SU-DHL-6 (cell line): ENCODE measurements around the gene VIM.
"Not testable (repeated sequence)": the region's sequence is repeated elsewhere in the genome, so short reads cannot be mapped to it uniquely, and the experiment has no call there.

Experiments used
- H2AFZ ChIP-seq: fragments of 200-600 bp; sonication (generic); 2 replicates; pipeline ENCODE4 v1.6.1; 2014; ENCODE audit warnings: low read depth, mild to moderate bottlenecking, moderate library complexity, mixed read lengths, antibody characterized with exemption, low read length; ENCODE audit not compliant: severe bottlenecking
- H3F3A ChIP-seq: fragments of 200-600 bp; shearing (Covaris generic); 2 replicates; pipeline ENCODE4 v1.6.0; 2016; ENCODE audit warnings: antibody characterized with exemption, mild to moderate bottlenecking; ENCODE audit not compliant: insufficient read depth
- H3K27ac ChIP-seq: fragments of 200-600 bp; sonication (generic); 2 replicates; pipeline ENCODE4 v1.5.1; 2016; ENCODE audit warnings: low read depth, mild to moderate bottlenecking, low read length, moderate library complexity, mixed read lengths
- H3K27me3 ChIP-seq: fragments of 200-600 bp; sonication (generic), shearing (Covaris generic); 2 replicates; pipeline ENCODE4 v1.6.0; 2014; ENCODE audit warnings: mild to moderate bottlenecking, low read length
- H3K36me3 ChIP-seq: fragments of 200-600 bp; sonication (generic); 2 replicates; pipeline ENCODE4 v1.6.1; 2014; ENCODE audit warnings: mild to moderate bottlenecking, low read length, mixed read lengths
- H3K4me2 ChIP-seq: fragments of 300-600, 200-600 bp; shearing (Covaris generic), sonication (generic); 2 replicates; pipeline ENCODE4 v1.6.0; 2014; ENCODE audit warnings: low read length, low read depth, mild to moderate bottlenecking; ENCODE audit not compliant: poor library complexity, severe bottlenecking
- H3K4me3 ChIP-seq: fragments of 200-600 bp; sonication (generic); 2 replicates; pipeline ENCODE4 v1.5.1; 2014; ENCODE audit warnings: antibody characterized with exemption, low read length, mild to moderate bottlenecking, mixed read lengths; ENCODE audit not compliant: insufficient read depth, poor library complexity, severe bottlenecking
- H3K79me2 ChIP-seq: fragments of 200-600 bp; sonication (generic); 2 replicates; pipeline ENCODE4 v1.6.1; 2014; ENCODE audit warnings: mild to moderate bottlenecking, low read length, moderate library complexity; ENCODE audit not compliant: insufficient read depth
- H3K9ac ChIP-seq: fragments of 200-600 bp; sonication (generic); 2 replicates; pipeline ENCODE4 v1.7.0; 2014; ENCODE audit warnings: mild to moderate bottlenecking, low read length
- H3K9me2 ChIP-seq: fragments of 200-600 bp; sonication (generic); replicated peaks from 2 replicates; pipeline ENCODE4 v1.6.1; 2014; ENCODE audit warnings: low read length; ENCODE audit not compliant: insufficient read depth
- H3K9me3 ChIP-seq: fragments of 200-600 bp; sonication (generic); 2 replicates; pipeline ENCODE4 v1.6.1; 2014; ENCODE audit warnings: low read length, mixed read lengths; ENCODE audit not compliant: insufficient read depth
- H4K20me1 ChIP-seq: fragments of 200-600 bp; sonication (generic); 2 replicates; pipeline ENCODE4 v1.6.1; 2014; ENCODE audit warnings: low read depth, mild to moderate bottlenecking, antibody characterized with exemption, low read length, moderate library complexity, mixed read lengths
- EZH2phosphoT487 ChIP-seq: fragments of 200-600 bp; sonication (generic), shearing (Covaris generic); conservative IDR thresholded peaks from 2 replicates; pipeline ENCODE4 v1.6.1; 2018; ENCODE audit warnings: mild to moderate bottlenecking, antibody characterized with exemption, low read length, moderate library complexity, mixed read lengths
- TF ChIP-seq, protein P1 (sequence below): fragments of 200-600 bp; sonication (generic); IDR thresholded peaks from one replicate; pipeline ENCODE4 v1.5.1; 2017; ENCODE audit warnings: antibody characterized with exemption, mild to moderate bottlenecking, low read length, moderate library complexity; ENCODE audit not compliant: insufficient read depth, poor library complexity, severe bottlenecking

Gene VIM

DNA sequence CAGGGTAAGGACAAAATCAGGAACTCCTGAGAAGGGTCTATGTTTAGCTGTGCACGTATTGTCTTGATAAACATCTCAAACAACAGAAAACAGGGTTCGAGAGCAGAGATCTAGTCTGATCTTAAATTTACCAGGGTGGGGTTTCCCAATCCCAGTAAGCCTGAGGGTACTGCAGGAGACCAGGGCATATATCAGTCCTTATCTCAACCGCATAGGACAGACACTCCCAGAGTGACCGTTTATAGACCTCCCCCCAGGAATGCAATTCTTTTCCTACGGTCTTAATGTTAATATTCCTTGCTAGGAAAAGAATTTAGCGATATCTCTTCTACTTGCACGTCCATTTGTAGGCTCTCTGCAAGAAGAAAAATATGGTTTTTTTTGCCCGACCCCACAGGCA, 35.5 kb downstream of the VIM start:
- no peak overlapping the region for H3K4me3 ChIP-seq
- H4K20me1 ChIP-seq, result no peaks in the 10 kb centered on the region
- H3F3A ChIP-seq, result no peaks in the 10 kb centered on the region
- no peak overlapping the region for H2AFZ ChIP-seq
- H3K27me3 ChIP-seq, result no peaks in the 10 kb centered on the region
- H3K9me3 ChIP-seq, result peaks cover 20% of the 10 kb centered on the region; the same call in 1 of the 2 replicates
- no peaks in the 10 kb centered on the region for H3K9me2 ChIP-seq
- no peaks in the 10 kb centered on the region for H3K79me2 ChIP-seq
- no peak overlapping the region for H3K9ac ChIP-seq
- no peak for TF ChIP-seq EZH2phosphoT487
- TF ChIP-seq, protein P1, sequence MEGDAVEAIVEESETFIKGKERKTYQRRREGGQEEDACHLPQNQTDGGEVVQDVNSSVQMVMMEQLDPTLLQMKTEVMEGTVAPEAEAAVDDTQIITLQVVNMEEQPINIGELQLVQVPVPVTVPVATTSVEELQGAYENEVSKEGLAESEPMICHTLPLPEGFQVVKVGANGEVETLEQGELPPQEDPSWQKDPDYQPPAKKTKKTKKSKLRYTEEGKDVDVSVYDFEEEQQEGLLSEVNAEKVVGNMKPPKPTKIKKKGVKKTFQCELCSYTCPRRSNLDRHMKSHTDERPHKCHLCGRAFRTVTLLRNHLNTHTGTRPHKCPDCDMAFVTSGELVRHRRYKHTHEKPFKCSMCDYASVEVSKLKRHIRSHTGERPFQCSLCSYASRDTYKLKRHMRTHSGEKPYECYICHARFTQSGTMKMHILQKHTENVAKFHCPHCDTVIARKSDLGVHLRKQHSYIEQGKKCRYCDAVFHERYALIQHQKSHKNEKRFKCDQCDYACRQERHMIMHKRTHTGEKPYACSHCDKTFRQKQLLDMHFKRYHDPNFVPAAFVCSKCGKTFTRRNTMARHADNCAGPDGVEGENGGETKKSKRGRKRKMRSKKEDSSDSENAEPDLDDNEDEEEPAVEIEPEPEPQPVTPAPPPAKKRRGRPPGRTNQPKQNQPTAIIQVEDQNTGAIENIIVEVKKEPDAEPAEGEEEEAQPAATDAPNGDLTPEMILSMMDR, result no peak
- no peak overlapping the region for H3K4me2 ChIP-seq
- no peak overlapping the region for H3K27ac ChIP-seq
- no peaks in the 10 kb centered on the region for H3K36me3 ChIP-seq

DNA sequence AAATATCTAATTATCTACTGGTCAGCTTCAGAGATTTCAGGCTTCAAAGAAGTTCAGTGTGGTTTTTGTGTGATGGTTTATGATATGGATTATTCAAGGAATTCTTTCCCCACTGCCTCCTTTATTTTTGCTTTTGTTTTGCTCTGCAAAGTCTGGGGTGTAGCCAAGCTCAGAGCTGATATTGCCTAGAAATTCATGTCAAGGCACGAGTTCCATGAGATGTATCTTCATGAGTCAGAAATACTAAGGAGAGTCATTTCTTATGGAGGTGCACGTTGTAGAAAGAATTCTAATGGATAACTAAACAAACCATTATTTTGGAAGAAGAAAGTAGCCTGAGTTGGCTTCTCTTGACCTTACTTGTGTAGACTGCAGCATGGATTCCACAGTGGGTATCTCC, 37.4 kb downstream of the VIM start:
- no peaks in the 10 kb centered on the region for H3F3A ChIP-seq
- H3K9ac ChIP-seq, result no peak overlapping the region
- H3K4me3 ChIP-seq, result no peak overlapping the region
- no peaks in the 10 kb centered on the region for H3K36me3 ChIP-seq
- H3K27ac ChIP-seq, result no peak overlapping the region
- H3K27me3 ChIP-seq, result no peaks in the 10 kb centered on the region
- H3K79me2 ChIP-seq, result no peaks in the 10 kb centered on the region
- no peak overlapping the region for H2AFZ ChIP-seq
- H3K4me2 ChIP-seq, result no peak overlapping the region
- peaks cover 20% of the 10 kb centered on the region; the same call in 1 of the 2 replicates for H3K9me3 ChIP-seq
- TF ChIP-seq, protein P1, result no peak
- TF ChIP-seq EZH2phosphoT487, result no peak
- H4K20me1 ChIP-seq, result no peaks in the 10 kb centered on the region
- no peaks in the 10 kb centered on the region for H3K9me2 ChIP-seq

DNA sequence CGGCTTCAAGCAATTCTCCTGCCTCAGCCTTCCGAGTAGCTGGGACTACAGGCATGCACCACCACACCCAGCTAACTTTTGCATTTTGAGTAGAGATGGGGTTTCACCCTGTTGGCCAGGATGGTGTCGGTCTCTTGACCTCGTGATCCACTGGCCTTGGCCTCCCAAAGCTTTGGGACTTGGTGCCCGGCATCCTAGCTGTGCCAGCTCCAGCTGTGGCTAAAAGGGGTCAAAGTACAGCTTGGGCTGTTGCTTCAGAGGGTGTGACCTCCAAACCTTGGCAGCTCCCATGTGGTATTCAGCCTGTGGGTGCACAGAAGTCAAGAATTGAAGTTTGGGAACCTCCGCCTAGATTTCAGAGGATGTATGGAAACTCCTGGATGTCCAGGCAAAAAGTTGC, 38.5 kb downstream of the VIM start:
- not testable (repeated sequence) for H3K27me3 ChIP-seq, H2AFZ ChIP-seq, H3K4me2 ChIP-seq, H3K9ac ChIP-seq, H4K20me1 ChIP-seq, H3K9me2 ChIP-seq, H3K79me2 ChIP-seq, H3K36me3 ChIP-seq, H3F3A ChIP-seq, H3K4me3 ChIP-seq, H3K27ac ChIP-seq
- H3K9me3 ChIP-seq, result peaks cover 20% of the 10 kb centered on the region; the same call in 1 of the 2 replicates

DNA sequence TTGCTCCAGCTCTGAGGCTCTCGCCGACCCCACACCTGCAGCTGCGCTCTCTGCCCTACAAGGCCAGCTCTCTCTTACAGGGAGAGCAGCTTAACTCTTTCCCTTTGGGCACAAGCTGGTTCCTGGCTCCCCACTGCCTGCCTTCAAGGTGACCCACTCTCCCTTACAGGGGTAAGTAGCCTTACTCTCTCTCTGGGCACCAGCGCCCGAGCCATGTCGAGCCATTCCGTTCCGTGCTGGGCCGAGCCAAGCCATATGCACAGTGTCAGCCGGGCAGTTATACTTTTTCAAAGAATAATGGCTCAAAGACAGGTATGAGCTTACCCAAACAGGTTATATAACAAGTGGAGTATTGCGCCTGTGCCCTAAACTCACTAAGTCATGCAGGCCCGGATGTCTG, 44.6 kb downstream of the VIM start:
- TF ChIP-seq EZH2phosphoT487, result no peak
- TF ChIP-seq, protein P1, result no peak

More for the DNA sequence above, 44.6 kb downstream of the VIM start:
- Histone ChIP-seq H4K20me1 (no peaks in the 10 kb centered on the region), H2AFZ (no peak overlapping the region), H3K9ac (no peak overlapping the region), H3K27me3 (no peaks in the 10 kb centered on the region), H3K4me2 (no peak overlapping the region), H3K9me2 (no peaks in the 10 kb centered on the region), H3K4me3 (no peak overlapping the region), H3K27ac (no peak overlapping the region), H3K36me3 (no peaks in the 10 kb centered on the region), H3K79me2 (no peaks in the 10 kb centered on the region), H3F3A (no peaks in the 10 kb centered on the region), H3K9me3 (no peaks in the 10 kb centered on the region)
